LNCAP (cell line): ENCODE results near the gene KIF1B.

ENCODE experiments used
- CTCF ChIP-seq: fragments of 450-650 bp; IDR thresholded peaks from 2 replicates; pipeline ENCODE4 v1.5.1; 2017; ENCODE audit warnings: mild to moderate bottlenecking

Gene KIF1B

DNA sequence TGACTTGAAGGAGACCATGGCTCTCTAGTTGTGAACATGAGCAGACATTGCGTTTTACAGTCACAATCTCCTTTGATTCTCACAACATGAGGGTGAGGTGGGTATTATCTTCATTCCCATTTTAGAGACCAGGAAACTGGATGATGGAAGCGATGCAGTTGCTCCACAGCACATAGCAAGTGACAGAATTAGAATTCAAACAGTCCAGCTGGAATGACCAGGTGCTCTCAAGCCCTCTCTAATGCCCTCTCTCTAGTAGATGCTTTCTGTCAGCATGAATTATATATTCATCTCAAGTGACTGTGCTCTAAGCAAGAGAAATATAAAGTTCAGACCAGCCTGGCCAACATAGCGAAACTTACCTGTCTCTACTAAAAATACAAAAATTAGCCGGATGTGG, 9.8 kb upstream of the KIF1B start:
- TF ChIP-seq CTCF: no peak

DNA sequence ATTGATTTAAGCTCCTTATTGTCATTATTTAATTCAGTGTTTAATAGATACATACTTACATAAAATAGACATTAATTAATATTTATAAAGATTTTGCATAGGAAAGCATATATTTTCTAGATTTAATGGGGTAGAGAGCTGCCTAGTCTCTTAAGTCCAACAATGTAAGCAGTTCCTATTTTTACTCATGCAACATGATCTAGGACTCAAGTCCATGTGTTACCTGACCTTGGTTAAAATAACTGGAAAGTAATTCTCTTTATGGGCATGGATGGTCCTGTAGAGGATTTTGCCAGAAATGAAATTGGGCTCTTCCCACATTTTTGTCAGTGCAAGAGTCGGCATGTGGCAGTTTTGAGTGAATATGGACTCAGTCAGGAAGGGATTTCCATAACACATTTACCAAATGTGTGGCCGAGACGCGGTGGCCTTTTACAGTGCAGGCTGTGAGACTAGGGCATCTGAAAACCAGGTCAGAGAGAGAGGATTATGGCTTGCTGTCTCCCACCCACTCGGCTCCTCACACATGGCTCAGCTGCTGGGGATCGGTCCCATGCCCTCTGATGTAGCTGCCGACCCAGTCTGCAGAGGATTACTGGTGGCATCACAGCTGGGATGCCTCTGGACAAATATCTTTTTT, 6.2 kb upstream of the KIF1B start:
- no peak for TF ChIP-seq CTCF

- no peak for TF ChIP-seq CTCF
Observed at GRCh38 chr1:10207810-10208209, 2.6 kb upstream of the KIF1B start.

GRCh38 chr1:10208537-10208936, 1.8 kb upstream of the KIF1B start:
- TF ChIP-seq CTCF: no peak

- no peak for TF ChIP-seq CTCF
Observed at GRCh38 chr1:10209590-10209904, 823 bp upstream of the KIF1B start.

DNA sequence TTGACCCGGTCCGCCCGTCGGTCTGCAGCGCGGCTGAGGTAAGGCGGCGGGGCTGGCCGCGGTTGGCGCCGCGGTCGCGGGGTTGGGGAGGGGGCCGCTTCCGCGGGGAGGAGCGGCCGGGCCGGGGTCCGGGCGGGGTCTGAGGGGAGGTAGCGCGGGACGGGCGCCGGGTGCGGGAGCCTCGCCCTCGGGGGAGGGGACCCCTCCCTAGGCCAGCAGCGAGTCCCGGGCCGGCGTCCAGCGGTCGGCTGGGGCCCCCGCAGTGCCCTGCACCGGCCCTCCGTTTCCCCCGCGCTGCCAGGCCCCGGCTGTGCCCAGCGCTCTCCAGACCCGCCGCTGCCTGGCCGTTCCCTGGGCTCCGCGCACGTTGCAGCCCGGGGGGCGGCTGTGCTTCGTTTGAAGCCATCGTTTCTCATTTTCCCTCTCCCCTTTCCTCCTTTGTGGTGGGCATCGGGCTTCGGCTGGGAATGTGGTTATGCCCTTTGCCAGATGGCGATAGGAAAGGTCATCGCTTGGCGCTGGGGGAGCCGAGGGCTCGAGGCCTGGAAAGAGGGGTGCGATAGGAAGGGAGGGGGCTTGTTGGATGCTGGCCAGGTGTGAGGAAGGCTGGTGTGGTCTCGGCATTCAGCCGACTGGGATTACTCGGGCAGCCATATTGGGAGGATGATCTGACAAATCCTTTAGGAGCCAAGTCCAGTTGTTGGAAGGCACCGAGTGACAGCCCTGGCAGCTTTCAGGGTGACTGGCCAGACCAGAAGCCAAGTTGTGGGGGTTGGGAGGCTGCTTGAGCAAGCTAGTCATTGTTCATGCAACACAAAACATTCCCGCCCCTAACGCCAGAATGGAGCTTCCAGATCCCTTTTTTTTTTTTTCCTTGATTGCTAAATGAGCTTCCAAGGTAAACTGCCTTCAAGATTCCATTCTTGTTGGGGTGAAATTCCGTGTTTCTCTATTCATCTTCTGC, 753 bp downstream of the KIF1B start:
- no peak for TF ChIP-seq CTCF

DNA sequence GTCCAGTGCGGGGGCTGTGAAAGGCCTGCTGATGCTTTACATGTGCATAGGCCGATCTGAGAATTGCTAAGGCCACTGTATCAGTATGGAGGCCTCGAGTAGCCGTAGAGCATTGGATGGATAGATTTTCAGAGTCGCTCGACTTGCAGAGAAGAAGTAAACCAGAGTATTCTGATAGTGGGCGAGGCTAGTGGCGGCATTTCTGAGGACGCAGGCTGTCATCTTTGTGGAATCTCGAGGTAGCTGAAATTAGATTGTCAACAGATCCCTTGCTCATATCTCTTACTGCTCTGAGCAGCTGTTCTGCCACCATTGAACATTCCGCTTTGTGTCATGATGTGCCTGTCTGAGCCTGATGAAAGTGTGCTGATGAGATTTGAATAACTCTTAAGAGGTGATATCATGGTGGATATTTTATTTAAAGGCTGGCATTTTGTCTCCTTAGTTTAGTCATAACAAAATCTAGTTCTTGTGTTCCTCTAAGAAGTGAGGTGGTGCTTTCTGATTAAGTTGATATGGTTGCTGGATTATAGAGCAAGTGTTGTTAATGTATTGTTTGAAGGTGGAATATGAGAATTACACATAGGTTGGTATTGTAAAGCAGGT, 1.5 kb downstream of the KIF1B start:
- no peak for TF ChIP-seq CTCF
